ENCODE measurements around the gene TMEM238.

- TF ChIP-seq EZH2phosphoT487 (IDR thresholded peaks at IDR 0.05; ENCODE audit: insufficient read depth, low read depth) = no peak
- no peak for TF ChIP-seq EZH2 (IDR thresholded peaks at IDR 0.05; ENCODE audit: insufficient read depth, poor library complexity, severe bottlenecking)
These were observed 15.2 kb downstream of the TMEM238 start for GRCh38 chr19:55368701-55369563.
